Stimulated activated naive CD8-positive, alpha-beta T cell treated with anti-CD3 and anti-CD28 coated beads, Interleukin-15, Interleukin-2, amounts not matched to agents 100 ng/mL and 50 ng/mL, for 24 hours (primary cell): Measurements from ENCODE around the gene MARCHF7.
"Not testable (repeated sequence)": the region's sequence is repeated elsewhere in the genome, so short reads cannot be mapped to it uniquely, and the experiment has no call there.

Source experiments
- H3K27ac Mint-ChIP-seq: one replicate; pipeline ENCODE4 v1.8.0; 2021; ENCODE audit warnings: mild to moderate bottlenecking, mixed read lengths
- H3K27me3 Mint-ChIP-seq: one replicate; pipeline ENCODE4 v1.8.0; 2021; ENCODE audit warnings: mixed read lengths
- H3K36me3 Mint-ChIP-seq: one replicate; pipeline ENCODE4 v1.8.0; 2021; ENCODE audit warnings: low read depth, mixed read lengths
- H3K4me1 Mint-ChIP-seq: one replicate; pipeline ENCODE4 v1.8.0; 2021; ENCODE audit warnings: low read depth, mixed read lengths
- H3K4me3 Mint-ChIP-seq: one replicate; pipeline ENCODE4 v1.8.0; 2021; ENCODE audit warnings: mild to moderate bottlenecking, mixed read lengths
- H3K9me3 Mint-ChIP-seq: one replicate; pipeline ENCODE4 v1.8.0; 2021; ENCODE audit warnings: mixed read lengths

The MARCHF7 gene

GRCh38 chr2:159737292-159737916, 25.1 kb downstream of the MARCHF7 start:
- Mint-ChIP-seq H3K27ac (peak overlapping the region; percentile 21), H3K36me3 (peaks cover 75% of the 10 kb centered on the region), H3K4me3 (no peak overlapping the region), H3K27me3 (no peaks in the 10 kb centered on the region), H3K9me3 (no peaks in the 10 kb centered on the region), H3K4me1 (peaks cover 26% of the 10 kb centered on the region)

GRCh38 chr2:159737917-159738296, 25.6 kb downstream of the MARCHF7 start:
- H3K27ac Mint-ChIP-seq = no peak overlapping the region

GRCh38 chr2:159738509-159739390, 26.4 kb downstream of the MARCHF7 start:
- peaks cover 26% of the 10 kb centered on the region for H3K4me1 Mint-ChIP-seq
- H3K4me3 Mint-ChIP-seq = no peak overlapping the region
- H3K27me3 Mint-ChIP-seq = no peaks in the 10 kb centered on the region
- no peaks in the 10 kb centered on the region for H3K9me3 Mint-ChIP-seq
- peaks cover 74% of the 10 kb centered on the region for H3K36me3 Mint-ChIP-seq
- H3K27ac Mint-ChIP-seq = no peak overlapping the region

More at GRCh38 chr2:159737917-159738296, 25.6 kb downstream of the MARCHF7 start:
- peaks cover 76% of the 10 kb centered on the region for H3K36me3 Mint-ChIP-seq
- H3K27me3 Mint-ChIP-seq = no peaks in the 10 kb centered on the region
- H3K4me3 Mint-ChIP-seq = no peak overlapping the region
- no peaks in the 10 kb centered on the region for H3K9me3 Mint-ChIP-seq
- peaks cover 26% of the 10 kb centered on the region for H3K4me1 Mint-ChIP-seq

GRCh38 chr2:159742846-159743245, 30.5 kb downstream of the MARCHF7 start:
- no peak overlapping the region for H3K4me3 Mint-ChIP-seq
- peaks cover 5% of the 10 kb centered on the region for H3K4me1 Mint-ChIP-seq
- no peaks in the 10 kb centered on the region for H3K27me3 Mint-ChIP-seq
- no peak overlapping the region for H3K27ac Mint-ChIP-seq
- H3K36me3 Mint-ChIP-seq = peaks cover 75% of the 10 kb centered on the region
- no peaks in the 10 kb centered on the region for H3K9me3 Mint-ChIP-seq

- H3K4me3 Mint-ChIP-seq = no peak overlapping the region
- H3K9me3 Mint-ChIP-seq = no peaks in the 10 kb centered on the region
- no peak overlapping the region for H3K27ac Mint-ChIP-seq
- H3K27me3 Mint-ChIP-seq = no peaks in the 10 kb centered on the region
- peaks cover 76% of the 10 kb centered on the region for H3K36me3 Mint-ChIP-seq
- peaks cover 5% of the 10 kb centered on the region for H3K4me1 Mint-ChIP-seq
Measured at GRCh38 chr2:159744363-159744762, 32.1 kb downstream of the MARCHF7 start.

- H3K9me3 Mint-ChIP-seq, H3K4me1 Mint-ChIP-seq, H3K27me3 Mint-ChIP-seq, H3K4me3 Mint-ChIP-seq: not testable (repeated sequence)
- peaks cover 70% of the 10 kb centered on the region for H3K36me3 Mint-ChIP-seq
- peak overlapping the region; percentile 4 for H3K27ac Mint-ChIP-seq
Measured at GRCh38 chr2:159745237-159745636, 32.9 kb downstream of the MARCHF7 start.

- no peak overlapping the region for H3K4me3 Mint-ChIP-seq
- no peaks in the 10 kb centered on the region for H3K27me3 Mint-ChIP-seq
- peaks cover 73% of the 10 kb centered on the region for H3K36me3 Mint-ChIP-seq
- no peaks in the 10 kb centered on the region for H3K9me3 Mint-ChIP-seq
- peak overlapping the region; percentile 36 for H3K27ac Mint-ChIP-seq
- peaks cover 3% of the 10 kb centered on the region for H3K4me1 Mint-ChIP-seq
Measured at GRCh38 chr2:159748089-159748488, 35.8 kb downstream of the MARCHF7 start.

GRCh38 chr2:159750873-159751272, 38.6 kb downstream of the MARCHF7 start:
- H3K27ac Mint-ChIP-seq = no peak overlapping the region
- H3K4me1 Mint-ChIP-seq = peaks cover 3% of the 10 kb centered on the region
- no peaks in the 10 kb centered on the region for H3K9me3 Mint-ChIP-seq
- H3K36me3 Mint-ChIP-seq = peaks cover 55% of the 10 kb centered on the region
- H3K27me3 Mint-ChIP-seq = no peaks in the 10 kb centered on the region
- H3K4me3 Mint-ChIP-seq = no peak overlapping the region

- no peaks in the 10 kb centered on the region for H3K4me1 Mint-ChIP-seq
- H3K27ac Mint-ChIP-seq = no peak overlapping the region
- H3K4me3 Mint-ChIP-seq = no peak overlapping the region
- H3K36me3 Mint-ChIP-seq = peaks cover 46% of the 10 kb centered on the region
- H3K9me3 Mint-ChIP-seq = no peaks in the 10 kb centered on the region
- H3K27me3 Mint-ChIP-seq = no peaks in the 10 kb centered on the region
Measured at GRCh38 chr2:159753797-159754196, 41.5 kb downstream of the MARCHF7 start.

GRCh38 chr2:159755014-159755413, 42.7 kb downstream of the MARCHF7 start:
- Mint-ChIP-seq H3K27ac (no peak overlapping the region), H3K4me3 (no peak overlapping the region), H3K4me1 (no peaks in the 10 kb centered on the region), H3K27me3 (no peaks in the 10 kb centered on the region), H3K36me3 (peaks cover 48% of the 10 kb centered on the region), H3K9me3 (no peaks in the 10 kb centered on the region)

GRCh38 chr2:159755788-159756187, 43.5 kb downstream of the MARCHF7 start:
- H3K4me1 Mint-ChIP-seq = no peaks in the 10 kb centered on the region
- H3K27me3 Mint-ChIP-seq = no peaks in the 10 kb centered on the region
- no peak overlapping the region for H3K27ac Mint-ChIP-seq
- H3K9me3 Mint-ChIP-seq = no peaks in the 10 kb centered on the region
- peaks cover 55% of the 10 kb centered on the region for H3K36me3 Mint-ChIP-seq
- no peak overlapping the region for H3K4me3 Mint-ChIP-seq

GRCh38 chr2:159758239-159758638, 45.9 kb downstream of the MARCHF7 start:
- Mint-ChIP-seq H3K27ac (no peak overlapping the region), H3K4me3 (no peak overlapping the region), H3K9me3 (no peaks in the 10 kb centered on the region), H3K4me1 (no peaks in the 10 kb centered on the region), H3K27me3 (no peaks in the 10 kb centered on the region), H3K36me3 (peaks cover 47% of the 10 kb centered on the region)

GRCh38 chr2:159758686-159759085, 46.4 kb downstream of the MARCHF7 start:
- Mint-ChIP-seq H3K36me3 (peaks cover 51% of the 10 kb centered on the region), H3K27me3 (no peaks in the 10 kb centered on the region), H3K9me3 (no peaks in the 10 kb centered on the region), H3K27ac (no peak overlapping the region), H3K4me3 (no peak overlapping the region), H3K4me1 (no peaks in the 10 kb centered on the region)

- Mint-ChIP-seq H3K4me1 (no peaks in the 10 kb centered on the region), H3K9me3 (no peaks in the 10 kb centered on the region), H3K4me3 (no peak overlapping the region), H3K36me3 (peaks cover 58% of the 10 kb centered on the region), H3K27ac (no peak overlapping the region), H3K27me3 (no peaks in the 10 kb centered on the region)
Measured at GRCh38 chr2:159759577-159759976, 47.3 kb downstream of the MARCHF7 start.

GRCh38 chr2:159760326-159760725, 48.0 kb downstream of the MARCHF7 start:
- no peak overlapping the region for H3K27ac Mint-ChIP-seq
- H3K9me3 Mint-ChIP-seq = no peaks in the 10 kb centered on the region
- H3K36me3 Mint-ChIP-seq = peaks cover 64% of the 10 kb centered on the region
- no peaks in the 10 kb centered on the region for H3K27me3 Mint-ChIP-seq
- no peak overlapping the region for H3K4me3 Mint-ChIP-seq
- no peaks in the 10 kb centered on the region for H3K4me1 Mint-ChIP-seq
